PC-3 (cell line): Measurements from ENCODE around the gene DIP2C. TPM values are rescaled to one million over a fixed set of nuclear protein-coding genes. Genes with fewer than 3 reads are reported as not detected.

Source experiments
- ATAC-seq: fragments of 200-7000 bp; cut with Tn5 transposase; 2 replicates; pipeline ENCODE4 v1.9.1; 2020; ENCODE audit warnings: mild to moderate bottlenecking, moderate library complexity
- BruUV-seq: library from RNA; stranded (reverse); fragments of 400-500 nt; replicated peaks from 2 replicates; lab custom pipeline; 2021; lab: Mats Ljungman, UMichigan
- CTCF ChIA-PET: fragments of 300-600 bp; sonication (Branson Sonifier 250); formaldehyde crosslinking; loops from one replicate; lab custom pipeline; 2022; ENCODE audit warnings: antibody characterized with exemption; lab: Charles Lee
- POLR2A ChIA-PET: fragments of 300-600 bp; sonication (Branson Sonifier 250); formaldehyde crosslinking; loops from one replicate; lab custom pipeline; 2022; ENCODE audit warnings: antibody characterized with exemption; ENCODE audit not compliant: unreplicated experiment; lab: Charles Lee
- DNase-seq: peaks from one replicate; pipeline ENCODE4 v3.0.0-alpha.2; 2015
- H2AFZ ChIP-seq: fragments of 300-600 bp; sonication (generic); 2 replicates; pipeline ENCODE4 v1.6.0; 2016; ENCODE audit warnings: antibody characterized with exemption, low read length
- H3F3A ChIP-seq: fragments of 300-600 bp; sonication (generic); one replicate; pipeline ENCODE4 v1.6.0; 2017; ENCODE audit warnings: antibody characterized with exemption, low read length, control low read depth, mild to moderate bottlenecking; ENCODE audit not compliant: unreplicated experiment
- H3K27ac ChIP-seq: fragments of 300-600 bp; sonication (generic); 2 replicates; pipeline ENCODE4 v1.5.1; 2016; ENCODE audit warnings: mild to moderate bottlenecking, low read length
- H3K27me3 ChIP-seq: fragments of 300-600 bp; sonication (generic); 2 replicates; pipeline ENCODE4 v1.6.1; 2016; ENCODE audit warnings: low read length, mixed read lengths
- H3K36me3 ChIP-seq: fragments of 300-600 bp; sonication (generic); 2 replicates; pipeline ENCODE4 v1.6.1; 2016; ENCODE audit warnings: low read depth, mixed run types, low read length, mixed read lengths
- H3K4me1 ChIP-seq: fragments of 300-600 bp; sonication (generic); 2 replicates; pipeline ENCODE4 v1.5.1; 2016; ENCODE audit warnings: low read length; ENCODE audit not compliant: insufficient read depth
- H3K4me2 ChIP-seq: fragments of 300-600 bp; sonication (generic); 2 replicates; pipeline ENCODE4 v1.6.0; 2016; ENCODE audit warnings: low read length
- H3K4me3 ChIP-seq: fragments of 300-600 bp; sonication (generic); 2 replicates; pipeline ENCODE4 v1.5.1; 2016; ENCODE audit warnings: mild to moderate bottlenecking, low read length, mixed read lengths
- H3K79me2 ChIP-seq: fragments of 300-600 bp; sonication (generic); 2 replicates; pipeline ENCODE4 v1.6.1; 2017; ENCODE audit warnings: low read length, mixed read lengths
- H3K9ac ChIP-seq: fragments of 300-600 bp; sonication (generic); 2 replicates; pipeline ENCODE4 v1.6.0; 2016; ENCODE audit warnings: mild to moderate bottlenecking, low read length
- H3K9me2 ChIP-seq: fragments of 300-600 bp; sonication (generic); replicated peaks from 2 replicates; pipeline ENCODE4 v1.6.1; 2016; ENCODE audit warnings: mixed run types, low read length, mixed read lengths
- H3K9me3 ChIP-seq: fragments of 300-600 bp; sonication (generic); 2 replicates; pipeline ENCODE4 v1.6.1; 2016; ENCODE audit warnings: low read length, mixed read lengths
- H4K20me1 ChIP-seq: fragments of 300-600 bp; sonication (generic); 2 replicates; pipeline ENCODE4 v1.6.1; 2016; ENCODE audit warnings: low read length, mixed read lengths
- EZH2 ChIP-seq: fragments of 300-600 bp; sonication (generic); IDR thresholded peaks from one replicate; pipeline ENCODE4 v1.6.1; 2017; ENCODE audit warnings: antibody characterized with exemption, mild to moderate bottlenecking, low read length; ENCODE audit not compliant: unreplicated experiment
- EZH2phosphoT487 ChIP-seq: fragments of 300-600 bp; sonication (generic); IDR thresholded peaks from 2 replicates; pipeline ENCODE4 v1.6.1; 2018; ENCODE audit warnings: mild to moderate bottlenecking, antibody characterized with exemption, low read length, borderline replicate concordance
- intact Hi-C: fragments of 100-400 bp; cut with micrococcal nuclease; formaldehyde crosslinking; loops from 2 replicates; pipeline ENCODE4 v1.9.0; 2023
- total RNA-seq: library from RNA; depleted of rRNA; stranded (reverse); fragments of >200 nt; gene quantifications from 2 replicates; pipeline ENCODE4 v1.2.3, GENCODE V29; 2014
- TF ChIP-seq, protein P1 (sequence below): fragments of 300-600 bp; sonication (generic); conservative IDR thresholded peaks from 2 replicates; pipeline ENCODE4 v1.5.1; 2017; ENCODE audit warnings: antibody characterized with exemption, low read depth, mild to moderate bottlenecking, low read length

The DIP2C gene
- total RNA-seq, 1 experiment from 2014 or later: 3.1 TPM

GRCh38 chr10:316390-316789 is 373.1 kb downstream of the DIP2C start:
- no peaks in the 10 kb centered on the region for H3K9me2 ChIP-seq
- no peak for ATAC-seq
- no peaks in the 10 kb centered on the region for H3K79me2 ChIP-seq
- H3K9me3 ChIP-seq: no peaks in the 10 kb centered on the region
- no peak overlapping the region for H3K9ac ChIP-seq
- H3F3A ChIP-seq: no peaks in the 10 kb centered on the region
- H3K4me1 ChIP-seq: no peaks in the 10 kb centered on the region
- H2AFZ ChIP-seq: no peak overlapping the region
- H4K20me1 ChIP-seq: no peaks in the 10 kb centered on the region
- no peak overlapping the region for H3K4me3 ChIP-seq
- no peak overlapping the region for H3K27ac ChIP-seq
- H3K4me2 ChIP-seq: no peak overlapping the region
- ChIA-PET POLR2A (no interaction called here), CTCF (no interaction called here)
- H3K36me3 ChIP-seq: no peaks in the 10 kb centered on the region
- intact Hi-C loops: no loop called here
- no TSS peak for BruUV-seq
- no peaks in the 10 kb centered on the region for H3K27me3 ChIP-seq
- TF ChIP-seq EZH2: no peak
- TF ChIP-seq, protein P1, sequence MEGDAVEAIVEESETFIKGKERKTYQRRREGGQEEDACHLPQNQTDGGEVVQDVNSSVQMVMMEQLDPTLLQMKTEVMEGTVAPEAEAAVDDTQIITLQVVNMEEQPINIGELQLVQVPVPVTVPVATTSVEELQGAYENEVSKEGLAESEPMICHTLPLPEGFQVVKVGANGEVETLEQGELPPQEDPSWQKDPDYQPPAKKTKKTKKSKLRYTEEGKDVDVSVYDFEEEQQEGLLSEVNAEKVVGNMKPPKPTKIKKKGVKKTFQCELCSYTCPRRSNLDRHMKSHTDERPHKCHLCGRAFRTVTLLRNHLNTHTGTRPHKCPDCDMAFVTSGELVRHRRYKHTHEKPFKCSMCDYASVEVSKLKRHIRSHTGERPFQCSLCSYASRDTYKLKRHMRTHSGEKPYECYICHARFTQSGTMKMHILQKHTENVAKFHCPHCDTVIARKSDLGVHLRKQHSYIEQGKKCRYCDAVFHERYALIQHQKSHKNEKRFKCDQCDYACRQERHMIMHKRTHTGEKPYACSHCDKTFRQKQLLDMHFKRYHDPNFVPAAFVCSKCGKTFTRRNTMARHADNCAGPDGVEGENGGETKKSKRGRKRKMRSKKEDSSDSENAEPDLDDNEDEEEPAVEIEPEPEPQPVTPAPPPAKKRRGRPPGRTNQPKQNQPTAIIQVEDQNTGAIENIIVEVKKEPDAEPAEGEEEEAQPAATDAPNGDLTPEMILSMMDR: no peak
- no peak for TF ChIP-seq EZH2phosphoT487
- DNase-seq: no peak

GRCh38 chr10:314871-315270 is 374.6 kb downstream of the DIP2C start:
- Histone ChIP-seq H3K4me1 (no peaks in the 10 kb centered on the region), H2AFZ (no peak overlapping the region), H3F3A (no peaks in the 10 kb centered on the region), H3K27me3 (no peaks in the 10 kb centered on the region), H3K36me3 (no peaks in the 10 kb centered on the region), H3K9me3 (no peaks in the 10 kb centered on the region), H3K4me2 (no peak overlapping the region), H3K27ac (no peak overlapping the region), H3K9ac (no peak overlapping the region), H3K4me3 (no peak overlapping the region), H3K79me2 (no peaks in the 10 kb centered on the region), H4K20me1 (no peaks in the 10 kb centered on the region), H3K9me2 (no peaks in the 10 kb centered on the region)
- CTCF ChIA-PET: no interaction called here
- no peak for DNase-seq
- intact Hi-C loops: no loop called here
- no peak for ATAC-seq
- TF ChIP-seq EZH2phosphoT487 (no peak), EZH2 (no peak)
- TF ChIP-seq, protein P1: no peak
- BruUV-seq: no TSS peak
- POLR2A ChIA-PET: no interaction called here

- no peak for DNase-seq
- CTCF ChIA-PET: no interaction called here
- POLR2A ChIA-PET: no interaction called here
- no peaks in the 10 kb centered on the region for H3K4me1 ChIP-seq
- H3K27ac ChIP-seq: no peak overlapping the region
- ATAC-seq: no peak
- H3K4me2 ChIP-seq: no peak overlapping the region
- TF ChIP-seq, protein P1: no peak
- TF ChIP-seq EZH2 (no peak), EZH2phosphoT487 (no peak)
- intact Hi-C loops: no loop called here
- H2AFZ ChIP-seq: no peak overlapping the region
- H3K27me3 ChIP-seq: no peaks in the 10 kb centered on the region
- BruUV-seq: no TSS peak
- H3K9me2 ChIP-seq: no peaks in the 10 kb centered on the region
- H3K4me3 ChIP-seq: no peak overlapping the region
- H3F3A ChIP-seq: no peaks in the 10 kb centered on the region
- no peaks in the 10 kb centered on the region for H3K79me2 ChIP-seq
- H3K9ac ChIP-seq: no peak overlapping the region
- no peaks in the 10 kb centered on the region for H4K20me1 ChIP-seq
- no peaks in the 10 kb centered on the region for H3K9me3 ChIP-seq
- H3K36me3 ChIP-seq: no peaks in the 10 kb centered on the region
Observed at GRCh38 chr10:314381-314780, 375.1 kb downstream of the DIP2C start.
